K562 (cell line): Measurements from ENCODE around the gene BEST1.

ENCODE experiments used
- CHD2 ChIP-seq: IDR thresholded peaks from 2 replicates; pipeline ENCODE4 v1.6.1; 2011; ENCODE audit warnings: low read depth, low read length
- CTCF ChIP-seq, 3 experiments: IDR thresholded peaks in 2 of 3; conservative IDR thresholded peaks in 1 of 3; 2 replicates each; pipeline ENCODE4 v1.5.1; 2011 to 2012; ENCODE audit warnings: low read length in 3 of 3, mild to moderate bottlenecking in 3 of 3, control low read depth in 2 of 3, improper control_type of control experiment in 1 of 3, inconsistent platforms in 1 of 3, low read depth in 1 of 3, mixed read lengths in 1 of 3, moderate library complexity in 1 of 3; ENCODE audit not compliant: insufficient read depth in 2 of 3
- FOS ChIP-seq: IDR thresholded peaks from 3 replicates; pipeline ENCODE4 v1.6.1; 2011; ENCODE audit not compliant: insufficient read length; ENCODE audit errors: extremely low read depth
- GTF2F1 ChIP-seq: IDR thresholded peaks from 2 replicates; pipeline ENCODE4 v1.6.1; 2011; ENCODE audit warnings: low read depth, low read length, improper control_type of control experiment
- NKRF ChIP-seq: fragments of 450-650 bp; IDR thresholded peaks from 2 replicates; pipeline ENCODE4 v1.6.1; 2016; ENCODE audit warnings: borderline replicate concordance
- POLR2A ChIP-seq: fragments of 450-650 bp; conservative IDR thresholded peaks from 2 replicates; pipeline ENCODE4 v1.6.1; 2016
- POLR2AphosphoS2 ChIP-seq: IDR thresholded peaks from 2 replicates; pipeline ENCODE4 v1.6.1; 2012; ENCODE audit warnings: low read length, improper control_type of control experiment
- POLR2AphosphoS5 ChIP-seq: IDR thresholded peaks from 2 replicates; pipeline ENCODE4 v1.6.1; 2011; ENCODE audit warnings: mild to moderate bottlenecking, low read depth, low read length, moderate library complexity; ENCODE audit not compliant: control insufficient read depth, insufficient read depth
- RBM15 ChIP-seq: fragments of 200-400 bp; formaldehyde crosslinking; IDR thresholded peaks from 2 replicates; pipeline ENCODE4 v1.6.1; 2018; ENCODE audit warnings: mild to moderate bottlenecking, low read length, moderate library complexity; ENCODE audit not compliant: insufficient read depth
- TCF7 ChIP-seq: sonication (generic); IDR thresholded peaks from 2 replicates; pipeline ENCODE4 v1.6.1; 2016; ENCODE audit warnings: antibody characterized with exemption, borderline replicate concordance

GRCh38 chr11:61973476-61974162, 23.5 kb downstream of the BEST1 start:
- TF ChIP-seq POLR2A (no peak), POLR2AphosphoS2 (no peak), NKRF (no peak), TCF7 (no peak), CTCF (IDR thresholded peaks at IDR 0.05 in 2 of 3, conservative IDR thresholded peaks at IDR 0.05 in 1 of 3; ENCODE audit: insufficient read depth in 2 of 3, low read depth in 1 of 3, low read length in 3 of 3) (no peak), GTF2F1 (no peak), FOS (no peak), CHD2 (no peak), RBM15 (no peak), POLR2AphosphoS5 (no peak)
